Measurements from ENCODE around the gene PTGS1.
"Not testable (repeated sequence)": the region's sequence is repeated elsewhere in the genome, so short reads cannot be mapped to it uniquely, and the experiment has no call there.

GRCh38 chr9:122405304-122406069 lies 34.7 kb downstream of the PTGS1 start:
- TF ChIP-seq EZH2phosphoT487 (IDR thresholded peaks at IDR 0.05; ENCODE audit: borderline replicate concordance); CTCF (conservative IDR thresholded peaks at IDR 0.05; ENCODE audit: low read length): not testable (repeated sequence)

Measured in Loucy (cell line).